HEK293 (cell line): ENCODE measurements around the gene YOD1.

Experiments used
- CTCF ChIA-PET: fragments of 350-600 bp; formaldehyde crosslinking; extraction: SDS; loops from one replicate; lab custom pipeline; 2021; ENCODE audit warnings: antibody characterized with exemption; lab: Yijun Ruan, JAX
- POLR2A ChIA-PET: fragments of 300-600 bp; formaldehyde crosslinking; extraction: SDS; loops from one replicate; lab custom pipeline; 2020; ENCODE audit warnings: antibody characterized with exemption, inconsistent platforms; lab: Yijun Ruan, JAX
- H3K27ac ChIP-seq: fragments of 200-500 bp; sonication (Bioruptor generic); 2 replicates; pipeline ENCODE4 v1.5.1; 2014; ENCODE audit warnings: low read depth, low read length, control low read depth, inconsistent platforms; ENCODE audit errors: extremely low read depth
- H3K36me3 ChIP-seq, 2 experiments: fragments of 200-500 bp in 1 of 2; sonication (Bioruptor generic) in 1 of 2; 1 replicate in 1 of 2; 2 replicates in 1 of 2; pipeline ENCODE4 v1.5.1; 2014 to 2017; ENCODE audit warnings: inconsistent platforms in 2 of 2, low read length in 2 of 2; ENCODE audit not compliant: control insufficient read depth in 2 of 2, insufficient read depth in 1 of 2
- H3K4me1 ChIP-seq: fragments of 200-500 bp; sonication (Bioruptor generic); 2 replicates; pipeline ENCODE4 v1.5.1; 2014; ENCODE audit warnings: mild to moderate bottlenecking, low read length, inconsistent platforms; ENCODE audit not compliant: control insufficient read depth, insufficient read depth
- H3K4me3 ChIP-seq: 2 replicates; pipeline ENCODE4 v1.5.1; 2011; ENCODE audit warnings: low read depth, mild to moderate bottlenecking, control low read depth, low read length, moderate library complexity
- H3K9me3 ChIP-seq: fragments of 200-500 bp; sonication (Bioruptor generic); 2 replicates; pipeline ENCODE4 v1.5.1; 2014; ENCODE audit warnings: low read depth, low read length, inconsistent platforms; ENCODE audit not compliant: control insufficient read depth, insufficient read depth
- PRDM10 ChIP-seq: fragments of 450-650 bp; formaldehyde crosslinking; IDR thresholded peaks from 2 replicates; pipeline ENCODE4 v1.5.1; 2016; ENCODE audit warnings: missing biosample characterization, missing genetic modification characterization
- REST ChIP-seq: fragments of 450-650 bp; formaldehyde crosslinking; IDR thresholded peaks from 2 replicates; pipeline ENCODE4 v1.5.1; 2016; ENCODE audit warnings: missing biosample characterization, missing genetic modification characterization
- SP7 ChIP-seq: fragments of 450-650 bp; formaldehyde crosslinking; IDR thresholded peaks from 2 replicates; pipeline ENCODE4 v1.5.1; 2016; ENCODE audit warnings: missing biosample characterization, missing genetic modification characterization
- ZBTB21 ChIP-seq: fragments of 450-650 bp; formaldehyde crosslinking; IDR thresholded peaks from 2 replicates; pipeline ENCODE4 v1.5.1; 2017; ENCODE audit warnings: missing biosample characterization, missing genetic modification characterization
- ZNF184 ChIP-seq: fragments of 450-650 bp; IDR thresholded peaks from 2 replicates; pipeline ENCODE4 v1.5.1; 2018; ENCODE audit warnings: missing biosample characterization, mild to moderate bottlenecking, missing genetic modification characterization
- ZNF324 ChIP-seq: fragments of 450-650 bp; formaldehyde crosslinking; IDR thresholded peaks from 2 replicates; pipeline ENCODE4 v1.5.1; 2016; ENCODE audit warnings: missing biosample characterization, missing genetic modification characterization
- ZNF513 ChIP-seq: fragments of 450-650 bp; IDR thresholded peaks from 2 replicates; pipeline ENCODE4 v1.5.1; 2018; ENCODE audit warnings: missing biosample characterization, missing genetic modification characterization
- ZNF596 ChIP-seq: fragments of 450-650 bp; IDR thresholded peaks from 2 replicates; pipeline ENCODE4 v1.5.0; 2018; ENCODE audit warnings: missing biosample characterization, mild to moderate bottlenecking, missing genetic modification characterization, moderate library complexity
- ZNF629 ChIP-seq: fragments of 450-650 bp; formaldehyde crosslinking; IDR thresholded peaks from 2 replicates; pipeline ENCODE4 v1.5.1; 2017; ENCODE audit warnings: missing biosample characterization, missing genetic modification characterization
- ZNF701 ChIP-seq: fragments of 450-650 bp; formaldehyde crosslinking; IDR thresholded peaks from 2 replicates; pipeline ENCODE4 v1.5.1; 2016; ENCODE audit warnings: missing biosample characterization, missing genetic modification characterization
- TF ChIP-seq, protein P1 (sequence below): fragments of 450-650 bp; formaldehyde crosslinking; IDR thresholded peaks from 2 replicates; pipeline ENCODE4 v1.5.1; 2016; ENCODE audit warnings: missing biosample characterization, missing genetic modification characterization, low read depth

The YOD1 gene

GRCh38 chr1:207035877-207036551 is 15.0 kb downstream of the YOD1 start:
- no peaks in the 10 kb centered on the region for H3K4me1 ChIP-seq
- no peaks in the 10 kb centered on the region for H3K36me3 ChIP-seq
- TF ChIP-seq REST (tag by site-specific recombination): no peak
- no peak for TF ChIP-seq ZNF701 (tag by site-specific recombination)
- CTCF ChIA-PET: interaction anchor here (0.6 to 1.2 kb wide), 5 partner anchors 11 to 32 kb away, joined by 3 to 4 read pairs (median 3); no protein-coding TSS in a partner anchor
- H3K4me3 ChIP-seq: no peak overlapping the region
- POLR2A ChIA-PET: no interaction called here
- no peak overlapping the region for H3K27ac ChIP-seq
- H3K9me3 ChIP-seq: no peaks in the 10 kb centered on the region

DNA sequence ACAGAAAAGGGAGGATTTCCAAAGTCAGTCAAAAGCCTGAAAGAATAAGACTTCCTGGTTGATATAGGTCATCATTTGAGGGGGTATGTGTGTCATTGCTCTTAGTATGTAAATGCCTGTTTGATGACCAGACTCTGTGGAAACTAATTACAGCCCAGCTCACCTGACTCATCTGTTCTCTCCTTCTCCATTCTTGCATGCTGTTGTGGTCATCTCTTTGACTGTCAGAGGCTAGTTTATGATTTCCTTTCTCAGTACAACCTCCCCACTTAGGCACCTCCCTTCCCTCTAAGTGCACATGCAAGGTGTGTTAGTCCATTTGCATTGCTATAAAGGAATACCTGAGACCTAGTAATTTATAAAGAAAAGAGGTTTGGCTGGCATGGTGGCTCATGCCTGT is 16.0 kb downstream of the YOD1 start:
- Histone ChIP-seq H3K4me3 (no peak overlapping the region), H3K9me3 (no peaks in the 10 kb centered on the region), H3K27ac (no peak overlapping the region), H3K36me3 (no peaks in the 10 kb centered on the region), H3K4me1 (no peaks in the 10 kb centered on the region)
- CTCF ChIA-PET: interaction anchor here (0.7 kb wide), 1 partner anchor 402 kb away, joined by 3 read pairs; no protein-coding TSS in a partner anchor
- peak; percentile 70 for TF ChIP-seq SP7 (tag by site-specific recombination)
- TF ChIP-seq ZNF184: 0 out of 2 replicates have a peak, but pooled peaks have one; percentile 8
- TF ChIP-seq PRDM10 (tag by site-specific recombination): no peak
- POLR2A ChIA-PET: no interaction called here

- no peak overlapping the region for H3K27ac ChIP-seq
- H3K4me1 ChIP-seq: no peaks in the 10 kb centered on the region
- ChIA-PET POLR2A (no interaction called here), CTCF (interaction anchor here (1.3 to 2.9 kb wide), 4 partner anchors 11 to 555 kb away, joined by 3 to 16 read pairs (median 6); no protein-coding TSS in a partner anchor)
- H3K4me3 ChIP-seq: no peak overlapping the region
- H3K36me3 ChIP-seq: no peaks in the 10 kb centered on the region
- H3K9me3 ChIP-seq: no peaks in the 10 kb centered on the region
- TF ChIP-seq SP7 (tag by site-specific recombination) (no peak), ZNF596 (tag by site-specific recombination) (no peak), ZNF629 (peak; percentile 81), ZNF513 (tag by site-specific recombination) (no peak), ZBTB21 (tag by site-specific recombination) (peak; percentile 76), ZNF324 (tag by site-specific recombination) (no peak)
- TF ChIP-seq, protein P1, sequence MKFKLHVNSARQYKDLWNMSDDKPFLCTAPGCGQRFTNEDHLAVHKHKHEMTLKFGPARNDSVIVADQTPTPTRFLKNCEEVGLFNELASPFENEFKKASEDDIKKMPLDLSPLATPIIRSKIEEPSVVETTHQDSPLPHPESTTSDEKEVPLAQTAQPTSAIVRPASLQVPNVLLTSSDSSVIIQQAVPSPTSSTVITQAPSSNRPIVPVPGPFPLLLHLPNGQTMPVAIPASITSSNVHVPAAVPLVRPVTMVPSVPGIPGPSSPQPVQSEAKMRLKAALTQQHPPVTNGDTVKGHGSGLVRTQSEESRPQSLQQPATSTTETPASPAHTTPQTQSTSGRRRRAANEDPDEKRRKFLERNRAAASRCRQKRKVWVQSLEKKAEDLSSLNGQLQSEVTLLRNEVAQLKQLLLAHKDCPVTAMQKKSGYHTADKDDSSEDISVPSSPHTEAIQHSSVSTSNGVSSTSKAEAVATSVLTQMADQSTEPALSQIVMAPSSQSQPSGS (tag by site-specific recombination): peak; percentile 83
Measured at GRCh38 chr1:207034208-207034607, 16.8 kb downstream of the YOD1 start.
